GM19438 (cell line): ENCODE results near the gene DUOXA1.

Experiments
- ATAC-seq: cut with Tn5 transposase; IDR thresholded peaks from one replicate; pipeline ENCODE4 v1.9.1; 2021; ENCODE audit warnings: low read depth; ENCODE audit not compliant: unreplicated experiment

Gene DUOXA1

DNA sequence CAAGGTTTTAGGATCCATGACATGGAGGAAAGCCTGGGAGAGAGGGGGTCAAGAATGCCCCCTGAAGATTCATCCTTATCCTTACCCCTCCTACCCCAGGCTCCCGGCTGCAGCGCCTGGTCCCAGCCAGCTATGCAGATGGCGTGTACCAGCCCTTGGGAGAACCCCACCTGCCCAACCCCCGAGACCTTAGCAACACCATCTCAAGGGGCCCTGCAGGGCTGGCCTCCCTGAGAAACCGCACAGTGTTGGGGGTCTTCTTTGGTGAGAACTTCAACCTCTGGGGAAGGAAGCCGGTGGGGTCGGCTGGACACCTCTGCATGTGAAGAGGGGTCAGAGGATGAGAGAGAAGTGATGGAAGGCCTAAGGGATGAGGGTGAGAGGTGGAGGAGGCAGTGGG lies 4.4 kb upstream of the DUOXA1 start:
- no peak for ATAC-seq

DNA sequence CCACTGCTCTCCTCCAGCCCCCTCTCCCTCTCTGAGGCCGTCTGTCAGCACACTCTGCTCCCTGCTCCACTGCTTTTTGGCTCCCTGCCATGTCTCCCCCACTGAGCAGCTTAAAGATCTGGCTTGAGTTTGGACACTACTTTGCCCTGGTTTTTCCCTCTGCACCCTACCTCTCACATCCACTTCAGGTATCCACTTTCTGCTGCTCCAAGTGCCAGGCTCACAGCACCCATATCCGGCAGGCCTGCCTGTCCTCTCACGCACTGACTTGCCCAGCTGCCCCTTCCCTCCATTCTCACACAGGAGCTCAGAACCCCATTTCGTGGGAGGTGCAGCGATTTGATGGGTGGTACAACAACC lies 3.9 kb upstream of the DUOXA1 start:
- ATAC-seq: no peak

GRCh38 chr15:45132844-45133560 lies 3.3 kb upstream of the DUOXA1 start:
- no peak for ATAC-seq

DNA sequence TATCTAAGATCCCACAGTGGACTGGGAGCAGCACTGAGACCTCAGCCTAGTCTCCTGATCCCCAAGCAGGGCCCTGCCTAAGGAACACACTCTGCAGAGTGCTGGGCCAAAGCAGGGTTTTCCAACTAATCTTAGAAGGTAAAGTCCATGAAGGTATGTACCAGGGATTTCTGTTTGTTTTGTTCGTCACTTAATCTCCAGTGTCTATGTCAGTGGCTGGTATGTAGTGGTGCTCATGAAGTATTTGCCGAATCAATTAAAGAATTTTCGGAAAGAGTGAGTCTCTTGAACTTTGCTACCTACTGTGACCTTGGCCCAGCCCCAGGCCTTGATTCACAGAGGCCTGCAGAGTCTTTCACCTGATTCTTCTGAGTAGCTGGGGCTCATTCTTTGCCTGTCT lies 1.8 kb upstream of the DUOXA1 start:
- ATAC-seq: no peak

GRCh38 chr15:45130291-45131000 lies 767 bp upstream of the DUOXA1 start:
- ATAC-seq: no peak

DNA sequence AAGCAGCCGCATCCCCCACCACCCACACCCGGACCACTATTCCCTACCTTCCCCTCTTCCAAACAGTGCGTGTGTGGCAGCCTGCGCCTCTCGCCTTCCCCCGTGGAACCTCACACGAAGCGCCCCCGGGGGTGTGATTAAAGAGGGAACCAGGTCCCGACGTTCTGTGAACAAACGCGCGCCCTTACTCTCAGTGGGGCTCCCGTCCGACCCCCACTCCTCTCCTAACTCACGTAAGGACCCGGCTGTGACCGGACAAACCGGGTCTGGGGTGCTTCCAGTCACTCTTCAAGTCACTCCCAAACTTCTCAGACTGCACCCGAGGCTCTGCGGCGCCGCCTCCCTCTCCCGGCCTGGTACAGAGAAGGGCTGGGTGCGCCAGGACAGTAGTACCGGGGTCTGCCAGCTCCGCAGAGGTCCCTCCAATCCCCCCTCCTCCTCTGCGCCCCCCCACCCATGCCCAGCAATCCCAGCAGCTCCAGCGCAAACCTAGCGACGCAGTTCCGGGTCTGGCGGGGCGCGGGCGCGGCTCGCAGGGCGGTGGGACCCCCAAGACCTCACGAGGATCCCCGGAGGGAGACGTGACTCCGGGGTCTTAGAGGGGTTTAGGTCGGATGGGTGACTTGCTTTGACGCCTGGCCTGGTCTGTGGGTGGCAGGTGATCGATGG lies 574 bp downstream of the DUOXA1 start:
- no peak for ATAC-seq

- no peak for ATAC-seq
These were observed 3.0 kb downstream of the DUOXA1 start for GRCh38 chr15:45126535-45127158.

DNA sequence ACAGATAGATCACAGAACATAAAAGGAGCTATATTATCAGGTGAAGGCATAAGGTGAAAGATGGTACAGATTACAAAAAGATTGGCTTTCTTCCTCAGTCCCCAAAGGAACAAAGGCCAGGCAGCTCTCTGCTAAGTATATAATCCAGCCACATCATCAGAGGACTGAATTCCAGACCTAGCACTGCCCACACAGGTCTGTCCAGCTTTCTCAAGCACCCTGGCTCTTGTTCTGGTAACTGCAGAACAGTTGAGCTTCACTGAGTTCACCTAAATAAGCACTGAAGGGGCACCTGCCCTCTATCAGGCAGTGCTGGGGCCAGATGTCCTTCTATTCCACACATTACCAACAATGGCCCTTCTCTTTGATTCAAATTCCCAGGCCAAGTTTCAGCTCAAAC lies 6.3 kb downstream of the DUOXA1 start:
- no peak for ATAC-seq

GRCh38 chr15:45122719-45123118 lies 7.0 kb downstream of the DUOXA1 start:
- no peak for ATAC-seq

DNA sequence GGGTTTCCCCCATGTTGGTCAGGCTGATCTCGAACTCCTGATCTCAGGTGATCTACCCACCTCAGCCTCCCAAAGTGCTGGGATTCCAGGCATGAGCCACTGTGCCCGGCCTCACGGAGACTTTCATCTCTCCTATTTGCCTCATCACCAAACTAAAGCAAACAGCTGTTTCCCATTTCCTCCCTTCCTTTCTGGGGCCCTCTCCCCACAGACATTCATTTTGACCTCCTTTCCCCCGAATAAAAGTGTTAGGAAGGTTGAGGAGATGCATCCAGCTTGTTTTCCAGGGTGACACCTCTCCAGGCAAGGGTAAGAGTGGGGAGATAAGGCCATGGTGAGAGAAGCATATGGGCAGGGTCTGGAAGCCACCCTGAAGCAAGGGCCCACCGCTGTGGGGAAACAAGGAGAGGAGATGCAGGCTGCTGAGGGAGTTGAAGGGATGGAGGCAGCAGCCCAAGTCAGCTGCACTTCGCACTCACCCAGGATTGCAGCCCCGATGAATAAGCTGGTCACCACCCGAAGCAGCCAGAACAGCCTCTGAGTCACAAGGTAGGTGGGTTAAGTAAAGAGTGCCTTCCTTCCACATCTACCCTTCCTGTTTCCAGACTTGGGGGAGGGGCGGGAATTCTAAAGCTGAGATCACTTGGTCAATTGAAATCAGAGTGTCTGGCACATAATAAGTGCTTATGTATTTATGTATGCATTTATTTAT lies 7.8 kb downstream of the DUOXA1 start:
- ATAC-seq: no peak

GRCh38 chr15:45121020-45121419 lies 8.7 kb downstream of the DUOXA1 start:
- ATAC-seq: no peak

GRCh38 chr15:45120081-45120972 lies 9.4 kb downstream of the DUOXA1 start:
- no peak for ATAC-seq

DNA sequence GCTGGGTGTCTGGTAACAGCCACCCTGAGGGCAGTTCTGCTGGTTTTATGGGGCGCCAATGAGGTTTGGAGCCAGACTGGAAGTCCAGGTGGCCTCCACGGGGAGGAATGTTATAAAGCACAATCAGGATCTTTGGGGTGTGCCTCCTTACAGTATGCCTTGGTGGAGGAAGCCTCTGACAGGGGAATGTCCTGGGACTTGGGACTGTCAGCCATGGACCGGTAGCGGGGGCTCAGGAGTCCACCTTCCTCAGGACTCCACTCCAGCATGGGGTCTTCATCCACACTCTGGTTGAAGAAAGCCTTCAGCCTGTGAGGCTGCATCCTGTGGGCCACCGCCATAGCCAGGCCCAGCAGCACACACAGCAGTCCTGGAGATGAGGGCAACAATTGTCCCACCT lies 10.7 kb downstream of the DUOXA1 start:
- ATAC-seq: no peak

- ATAC-seq: peak; percentile 66
These were observed 11.5 kb downstream of the DUOXA1 start for GRCh38 chr15:45118131-45118588.

DNA sequence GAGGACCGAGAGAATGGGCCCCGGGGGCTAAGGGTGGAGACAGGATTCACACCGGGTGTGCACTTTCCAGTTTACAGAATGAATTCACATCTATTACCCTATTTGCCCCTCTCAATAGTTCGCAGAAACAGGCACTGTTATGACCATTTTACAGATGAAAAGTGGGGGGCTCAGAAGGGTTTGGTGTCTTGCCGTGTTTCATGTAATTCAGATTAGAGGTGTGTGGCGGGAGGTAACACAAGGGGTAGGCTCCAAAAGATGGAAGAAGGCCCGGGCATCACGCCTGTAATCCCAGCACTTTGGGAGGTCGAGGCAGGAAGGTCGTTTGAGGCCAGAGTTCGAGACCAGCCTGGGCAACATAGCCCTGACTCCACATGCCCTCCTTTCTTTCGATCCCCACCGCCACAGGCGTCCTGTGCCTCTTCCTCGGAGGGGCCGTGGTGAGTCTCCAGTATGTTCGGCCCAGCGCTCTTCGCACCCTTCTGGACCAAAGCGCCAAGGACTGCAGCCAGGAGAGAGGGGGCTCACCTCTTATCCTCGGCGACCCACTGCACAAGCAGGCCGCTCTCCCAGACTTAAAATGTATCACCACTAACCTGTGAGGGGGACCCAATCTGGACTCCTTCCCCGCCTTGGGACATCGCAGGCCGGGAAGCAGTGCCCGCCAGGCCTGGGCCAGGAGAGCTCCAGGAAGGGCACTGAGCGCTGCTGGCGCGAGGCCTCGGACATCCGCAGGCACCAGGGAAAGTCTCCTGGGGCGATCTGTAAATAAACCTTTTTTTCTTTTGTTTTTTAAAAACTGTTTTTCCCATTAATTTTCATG lies 12.2 kb downstream of the DUOXA1 start:
- ATAC-seq: no peak

DNA sequence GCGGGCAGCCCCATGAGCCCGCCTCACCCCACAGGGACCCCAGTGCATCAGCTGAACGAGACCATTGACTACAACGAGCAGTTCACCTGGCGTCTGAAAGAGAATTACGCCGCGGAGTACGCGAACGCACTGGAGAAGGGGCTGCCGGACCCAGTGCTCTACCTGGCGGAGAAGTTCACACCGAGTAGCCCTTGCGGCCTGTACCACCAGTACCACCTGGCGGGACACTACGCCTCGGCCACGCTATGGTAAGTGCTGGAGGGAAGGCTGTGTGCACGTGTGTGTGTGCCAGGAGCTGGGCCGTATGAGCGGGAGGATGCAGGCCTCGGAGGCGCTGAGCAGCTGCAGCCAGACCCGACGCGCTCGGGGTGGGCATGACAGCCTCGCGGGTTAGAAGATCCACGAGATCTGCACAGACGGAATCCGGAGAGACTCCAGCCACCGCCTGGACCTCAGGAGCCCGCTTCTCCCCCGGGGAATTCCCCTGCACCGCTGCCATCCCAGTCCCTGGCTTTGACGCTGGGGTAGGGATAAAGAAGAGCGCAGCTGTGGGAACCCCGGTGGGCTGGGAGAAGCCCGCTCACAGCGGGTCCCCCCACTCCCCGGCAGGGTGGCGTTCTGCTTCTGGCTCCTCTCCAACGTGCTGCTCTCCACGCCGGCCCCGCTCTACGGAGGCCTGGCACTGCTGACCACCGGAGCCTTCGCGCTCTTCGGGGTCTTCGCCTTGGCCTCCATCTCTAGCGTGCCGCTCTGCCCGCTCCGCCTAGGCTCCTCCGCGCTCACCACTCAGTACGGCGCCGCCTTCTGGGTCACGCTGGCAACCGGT lies 13.0 kb downstream of the DUOXA1 start:
- no peak for ATAC-seq

DNA sequence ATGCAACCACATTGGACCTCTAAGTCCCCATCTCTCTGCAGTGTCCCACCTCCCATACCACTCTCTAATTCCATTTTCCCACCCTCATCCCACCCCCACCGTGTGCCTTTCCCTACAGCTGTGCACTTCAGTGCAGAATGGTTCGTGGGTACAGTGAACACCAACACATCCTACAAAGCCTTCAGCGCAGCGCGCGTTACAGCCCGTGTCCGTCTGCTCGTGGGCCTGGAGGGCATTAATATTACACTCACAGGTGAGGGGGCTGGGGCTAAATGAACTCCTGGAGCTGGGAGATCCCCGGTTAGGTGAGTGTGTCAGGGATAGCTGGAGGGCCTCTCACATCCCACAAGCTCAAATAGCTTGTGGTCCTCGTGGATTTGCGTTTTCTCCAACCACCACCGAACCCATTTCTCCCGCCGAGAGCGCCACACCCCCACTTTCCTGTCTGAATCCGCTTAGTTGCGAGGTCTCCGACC lies 13.6 kb downstream of the DUOXA1 start:
- ATAC-seq: no peak

DNA sequence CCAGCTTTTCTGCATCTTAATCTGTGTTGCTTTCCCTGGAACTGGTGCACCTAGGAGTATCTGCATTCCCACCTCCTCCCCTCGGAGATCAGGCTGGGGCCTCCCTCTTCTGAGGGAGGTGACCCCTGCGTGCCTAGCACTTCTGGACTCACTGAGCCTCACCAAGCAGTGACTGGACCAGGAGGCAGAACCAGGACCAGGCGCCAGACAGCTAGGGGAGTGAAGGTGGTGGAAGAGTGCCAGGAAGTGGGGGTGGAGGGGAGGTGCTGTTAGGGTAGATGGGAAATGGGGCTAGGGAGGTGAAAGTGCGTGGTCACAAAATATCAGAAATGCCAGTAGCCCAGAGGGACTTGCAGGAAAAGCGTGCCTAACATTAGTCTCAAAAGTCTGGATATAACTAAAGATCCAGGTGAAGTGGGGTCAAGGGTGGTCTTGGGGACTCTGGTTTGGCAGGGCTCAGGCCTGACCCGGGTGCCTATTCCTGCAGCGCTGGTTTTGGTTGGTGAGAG lies 14.3 kb downstream of the DUOXA1 start:
- ATAC-seq: no peak
